HEK293 (cell line): ENCODE data around the gene TCF7L1.
"Not testable (repeated sequence)": the region's sequence is repeated elsewhere in the genome, so short reads cannot be mapped to it uniquely, and the experiment has no call there.

Experiments
- CTCF ChIA-PET: fragments of 350-600 bp; formaldehyde crosslinking; extraction: SDS; loops from one replicate; lab custom pipeline; 2021; ENCODE audit warnings: antibody characterized with exemption; lab: Yijun Ruan, JAX
- POLR2A ChIA-PET: fragments of 300-600 bp; formaldehyde crosslinking; extraction: SDS; loops from one replicate; lab custom pipeline; 2020; ENCODE audit warnings: antibody characterized with exemption, inconsistent platforms; lab: Yijun Ruan, JAX
- H3K27ac ChIP-seq: fragments of 200-500 bp; sonication (Bioruptor generic); 2 replicates; pipeline ENCODE4 v1.5.1; 2014; ENCODE audit warnings: low read depth, low read length, control low read depth, inconsistent platforms; ENCODE audit errors: extremely low read depth
- H3K36me3 ChIP-seq, 2 experiments: fragments of 200-500 bp in 1 of 2; sonication (Bioruptor generic) in 1 of 2; 1 replicate in 1 of 2; 2 replicates in 1 of 2; pipeline ENCODE4 v1.5.1; 2014 to 2017; ENCODE audit warnings: inconsistent platforms in 2 of 2, low read length in 2 of 2; ENCODE audit not compliant: control insufficient read depth in 2 of 2, insufficient read depth in 1 of 2
- H3K4me1 ChIP-seq: fragments of 200-500 bp; sonication (Bioruptor generic); 2 replicates; pipeline ENCODE4 v1.5.1; 2014; ENCODE audit warnings: mild to moderate bottlenecking, low read length, inconsistent platforms; ENCODE audit not compliant: control insufficient read depth, insufficient read depth
- H3K4me3 ChIP-seq: 2 replicates; pipeline ENCODE4 v1.5.1; 2011; ENCODE audit warnings: low read depth, mild to moderate bottlenecking, control low read depth, low read length, moderate library complexity
- H3K9me3 ChIP-seq: fragments of 200-500 bp; sonication (Bioruptor generic); 2 replicates; pipeline ENCODE4 v1.5.1; 2014; ENCODE audit warnings: low read depth, low read length, inconsistent platforms; ENCODE audit not compliant: control insufficient read depth, insufficient read depth
- ATF2 ChIP-seq: fragments of 450-650 bp; formaldehyde crosslinking; IDR thresholded peaks from 2 replicates; pipeline ENCODE4 v1.5.1; 2016; ENCODE audit warnings: missing biosample characterization, missing genetic modification characterization, low read depth
- BCL6B ChIP-seq: fragments of 450-650 bp; formaldehyde crosslinking; IDR thresholded peaks from 2 replicates; pipeline ENCODE4 v1.5.1; 2017; ENCODE audit warnings: missing biosample characterization, missing genetic modification characterization
- EGR2 ChIP-seq: fragments of 450-650 bp; formaldehyde crosslinking; IDR thresholded peaks from 2 replicates; pipeline ENCODE4 v1.5.1; 2016; ENCODE audit warnings: low read depth, missing biosample characterization, missing genetic modification characterization
- FEZF1 ChIP-seq: fragments of 450-650 bp; formaldehyde crosslinking; IDR thresholded peaks from 2 replicates; pipeline ENCODE4 v1.5.1; 2016; ENCODE audit warnings: missing biosample characterization, missing genetic modification characterization
- GLI4 ChIP-seq: fragments of 450-650 bp; formaldehyde crosslinking; IDR thresholded peaks from 2 replicates; pipeline ENCODE4 v1.5.1; 2016; ENCODE audit warnings: missing biosample characterization, missing genetic modification characterization
- KLF10 ChIP-seq: fragments of 450-650 bp; IDR thresholded peaks from 2 replicates; pipeline ENCODE4 v1.5.1; 2018; ENCODE audit warnings: missing biosample characterization, mild to moderate bottlenecking, missing genetic modification characterization
- KLF7 ChIP-seq: fragments of 450-650 bp; formaldehyde crosslinking; IDR thresholded peaks from 2 replicates; pipeline ENCODE4 v1.5.1; 2016; ENCODE audit warnings: missing biosample characterization, missing genetic modification characterization, borderline replicate concordance
- SP2 ChIP-seq: fragments of 450-650 bp; formaldehyde crosslinking; IDR thresholded peaks from 2 replicates; pipeline ENCODE4 v1.5.1; 2016; ENCODE audit warnings: missing biosample characterization, missing genetic modification characterization
- SP7 ChIP-seq: fragments of 450-650 bp; formaldehyde crosslinking; IDR thresholded peaks from 2 replicates; pipeline ENCODE4 v1.5.1; 2016; ENCODE audit warnings: missing biosample characterization, missing genetic modification characterization
- WT1 ChIP-seq: fragments of 450-650 bp; formaldehyde crosslinking; IDR thresholded peaks from 2 replicates; pipeline ENCODE4 v1.5.1; 2016; ENCODE audit warnings: missing biosample characterization, missing genetic modification characterization
- YY1 ChIP-seq: fragments of 450-650 bp; formaldehyde crosslinking; IDR thresholded peaks from 2 replicates; pipeline ENCODE4 v1.5.1; 2018; ENCODE audit warnings: missing biosample characterization, missing genetic modification characterization
- ZBTB17 ChIP-seq: fragments of 450-650 bp; formaldehyde crosslinking; IDR thresholded peaks from 2 replicates; pipeline ENCODE4 v1.5.1; 2016; ENCODE audit warnings: missing biosample characterization, missing genetic modification characterization
- ZBTB20 ChIP-seq: fragments of 450-650 bp; formaldehyde crosslinking; IDR thresholded peaks from 2 replicates; pipeline ENCODE4 v1.5.1; 2016; ENCODE audit warnings: missing biosample characterization, missing genetic modification characterization
- ZEB2 ChIP-seq: fragments of 450-650 bp; formaldehyde crosslinking; IDR thresholded peaks from 2 replicates; pipeline ENCODE4 v1.5.1; 2016; ENCODE audit warnings: missing biosample characterization, missing genetic modification characterization
- ZNF132 ChIP-seq: fragments of 450-650 bp; formaldehyde crosslinking; IDR thresholded peaks from 2 replicates; pipeline ENCODE4 v1.5.1; 2017; ENCODE audit warnings: missing biosample characterization, missing genetic modification characterization, borderline replicate concordance
- ZNF146 ChIP-seq: fragments of 450-650 bp; formaldehyde crosslinking; IDR thresholded peaks from 2 replicates; pipeline ENCODE4 v1.5.1; 2016; ENCODE audit warnings: missing biosample characterization, missing genetic modification characterization
- ZNF157 ChIP-seq: fragments of 450-650 bp; formaldehyde crosslinking; IDR thresholded peaks from 2 replicates; pipeline ENCODE4 v1.5.1; 2016; ENCODE audit warnings: missing biosample characterization, missing genetic modification characterization
- ZNF16 ChIP-seq: fragments of 450-650 bp; formaldehyde crosslinking; IDR thresholded peaks from 2 replicates; pipeline ENCODE4 v1.5.1; 2016; ENCODE audit warnings: low read depth, missing biosample characterization, missing genetic modification characterization
- ZNF174 ChIP-seq: fragments of 450-650 bp; formaldehyde crosslinking; IDR thresholded peaks from 2 replicates; pipeline ENCODE4 v1.5.0; 2017; ENCODE audit warnings: missing biosample characterization, mild to moderate bottlenecking, missing genetic modification characterization
- ZNF175 ChIP-seq: fragments of 450-650 bp; formaldehyde crosslinking; IDR thresholded peaks from 2 replicates; pipeline ENCODE4 v1.5.1; 2016; ENCODE audit warnings: missing biosample characterization, missing genetic modification characterization
- ZNF2 ChIP-seq: fragments of 450-650 bp; formaldehyde crosslinking; IDR thresholded peaks from 2 replicates; pipeline ENCODE4 v1.5.1; 2016; ENCODE audit warnings: missing biosample characterization, missing genetic modification characterization
- ZNF221 ChIP-seq: fragments of 450-650 bp; formaldehyde crosslinking; IDR thresholded peaks from 2 replicates; pipeline ENCODE4 v1.5.1; 2017; ENCODE audit warnings: missing biosample characterization, missing genetic modification characterization, borderline replicate concordance
- ZNF23 ChIP-seq: fragments of 450-650 bp; formaldehyde crosslinking; IDR thresholded peaks from 2 replicates; pipeline ENCODE4 v1.5.1; 2016; ENCODE audit warnings: missing biosample characterization, missing genetic modification characterization, borderline replicate concordance
- ZNF280D ChIP-seq: fragments of 450-650 bp; formaldehyde crosslinking; IDR thresholded peaks from 2 replicates; pipeline ENCODE4 v1.5.1; 2016; ENCODE audit warnings: missing biosample characterization, missing genetic modification characterization
- ZNF555 ChIP-seq: fragments of 450-650 bp; formaldehyde crosslinking; conservative IDR thresholded peaks from 2 replicates; pipeline ENCODE4 v1.5.1; 2017; ENCODE audit warnings: missing biosample characterization, mild to moderate bottlenecking, missing genetic modification characterization, inconsistent platforms
- ZNF701 ChIP-seq: fragments of 450-650 bp; formaldehyde crosslinking; IDR thresholded peaks from 2 replicates; pipeline ENCODE4 v1.5.1; 2016; ENCODE audit warnings: missing biosample characterization, missing genetic modification characterization
- ZNF830 ChIP-seq: fragments of 450-650 bp; IDR thresholded peaks from 2 replicates; pipeline ENCODE4 v1.5.0; 2018; ENCODE audit warnings: missing biosample characterization, missing genetic modification characterization, low read depth, mild to moderate bottlenecking, moderate library complexity
- ZSCAN30 ChIP-seq: fragments of 450-650 bp; IDR thresholded peaks from 2 replicates; pipeline ENCODE4 v1.5.1; 2018; ENCODE audit warnings: missing biosample characterization, mild to moderate bottlenecking, missing genetic modification characterization, moderate library complexity
- TF ChIP-seq, protein P1 (sequence below): fragments of 450-650 bp; formaldehyde crosslinking; IDR thresholded peaks from 2 replicates; pipeline ENCODE4 v1.5.1; 2016; ENCODE audit warnings: missing biosample characterization, missing genetic modification characterization

TCF7L1 gene

DNA sequence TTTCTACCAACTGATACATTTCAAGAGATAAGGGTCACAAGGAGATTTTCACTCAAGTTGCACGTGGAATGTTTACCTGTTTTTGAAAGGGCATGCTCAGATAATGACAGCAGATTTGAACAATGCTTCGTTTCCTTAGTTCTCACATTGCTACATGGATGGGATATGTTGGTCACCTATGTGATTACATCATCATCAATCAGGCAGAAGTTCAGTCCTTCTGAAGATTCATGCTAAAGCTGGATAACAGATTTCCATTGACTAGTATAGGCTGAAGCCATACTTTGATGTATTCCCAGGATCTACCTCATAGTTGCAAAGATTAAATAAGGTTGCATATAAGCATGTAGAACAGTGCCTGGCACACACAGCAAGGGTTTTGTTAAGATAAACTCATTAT lies 19.7 kb downstream of the TCF7L1 start:
- no peaks in the 10 kb centered on the region; a peak in 1 of 3 replicates for H3K36me3 ChIP-seq
- H3K4me1 ChIP-seq: peaks cover 18% of the 10 kb centered on the region
- no peak overlapping the region for H3K27ac ChIP-seq
- POLR2A ChIA-PET: no interaction called here
- CTCF ChIA-PET: interaction anchor here (0.6 kb wide), 1 partner anchor 133 kb away, joined by 3 read pairs; no protein-coding TSS in a partner anchor
- no peak overlapping the region for H3K4me3 ChIP-seq
- no peaks in the 10 kb centered on the region for H3K9me3 ChIP-seq
- peak; percentile 68 for TF ChIP-seq ATF2
- TF ChIP-seq, protein P1, sequence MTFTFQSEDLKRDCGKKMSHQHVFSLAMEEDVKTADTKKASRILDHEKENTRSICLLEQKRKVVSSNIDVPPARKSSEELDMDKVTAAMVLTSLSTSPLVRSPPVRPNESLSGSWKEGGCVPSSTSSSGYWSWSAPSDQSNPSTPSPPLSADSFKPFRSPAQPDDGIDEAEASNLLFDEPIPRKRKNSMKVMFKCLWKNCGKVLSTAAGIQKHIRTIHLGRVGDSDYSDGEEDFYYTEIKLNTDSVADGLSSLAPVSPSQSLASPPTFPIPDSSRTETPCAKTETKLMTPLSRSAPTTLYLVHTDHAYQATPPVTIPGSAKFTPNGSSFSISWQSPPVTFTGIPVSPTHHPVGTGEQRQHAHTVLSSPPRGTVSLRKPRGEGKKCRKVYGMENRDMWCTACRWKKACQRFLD (tag by site-specific recombination): no peak
- TF ChIP-seq ZBTB20: no peak
- no peak for TF ChIP-seq BCL6B (tag by site-specific recombination)
- TF ChIP-seq ZBTB17: peak; percentile 60
- TF ChIP-seq ZNF16: no peak
- no peak for TF ChIP-seq ZNF555
- TF ChIP-seq ZEB2: no peak
- no peak for TF ChIP-seq ZNF2
- TF ChIP-seq KLF7 (tag by site-specific recombination): no peak
- no peak for TF ChIP-seq ZNF701
- TF ChIP-seq YY1 (tag by site-specific recombination): no peak
- TF ChIP-seq ZNF174: no peak

DNA sequence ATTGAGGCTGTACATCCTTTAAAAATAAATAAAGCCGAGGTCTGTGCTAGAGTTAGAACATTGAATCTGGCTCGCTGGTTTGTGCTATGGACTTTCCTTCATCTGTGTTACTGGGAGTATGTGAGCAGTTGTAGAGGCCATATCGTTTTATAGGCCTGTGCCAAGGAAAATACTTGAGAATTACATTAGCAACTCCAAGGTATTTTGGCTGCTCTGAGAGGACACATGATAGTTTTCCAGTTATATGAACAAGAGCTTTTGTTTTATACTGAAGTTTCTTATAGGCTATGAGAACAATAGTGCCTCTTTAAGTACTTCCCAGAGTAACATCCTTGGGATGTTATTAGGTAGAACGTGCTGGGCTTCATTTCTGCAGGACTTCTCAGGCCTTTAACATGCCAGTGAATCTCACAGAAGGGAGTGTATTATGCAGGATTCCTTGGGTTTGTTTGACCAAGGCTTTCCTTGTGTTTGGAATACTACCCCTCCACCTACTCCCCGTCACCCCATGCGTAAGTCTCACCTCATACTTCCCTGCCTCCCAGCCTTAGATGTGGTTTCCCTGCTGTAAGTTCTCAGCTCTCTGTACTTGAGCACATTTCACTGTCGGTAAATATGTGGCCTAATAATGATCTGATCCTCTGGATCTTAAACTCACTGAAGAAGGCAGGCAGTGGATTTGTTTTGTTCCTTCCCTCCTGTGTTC lies 21.0 kb downstream of the TCF7L1 start:
- TF ChIP-seq ZNF16 (no peak), ZNF132 (tag by site-specific recombination) (no peak), KLF10 (no peak), ZSCAN30 (tag by site-specific recombination) (no peak), ZNF280D (no peak), WT1 (tag by site-specific recombination) (peak; percentile 60; the same call in 1 of the 2 replicates), SP2 (tag by site-specific recombination) (no peak), ZNF157 (tag by site-specific recombination) (no peak), EGR2 (tag by site-specific recombination) (no peak), ZNF830 (tag by site-specific recombination) (no peak), ZNF221 (tag by site-specific recombination) (no peak), ZNF146 (tag by site-specific recombination) (no peak), GLI4 (tag by site-specific recombination) (no peak), ZNF23 (no peak), SP7 (tag by site-specific recombination) (no peak), FEZF1 (peak; percentile 56), ZNF175 (no peak)
- H3K36me3 ChIP-seq: no peaks in the 10 kb centered on the region
- no peak overlapping the region for H3K4me3 ChIP-seq
- H3K9me3 ChIP-seq: no peaks in the 10 kb centered on the region
- CTCF ChIA-PET: no interaction called here
- POLR2A ChIA-PET: no interaction called here
- H3K27ac ChIP-seq: no peak overlapping the region
- H3K4me1 ChIP-seq: peaks cover 18% of the 10 kb centered on the region

- H3K27ac ChIP-seq, H3K9me3 ChIP-seq, H3K4me3 ChIP-seq, H3K36me3 ChIP-seq, CTCF ChIA-PET, POLR2A ChIA-PET: not testable (repeated sequence)
- peaks cover 18% of the 10 kb centered on the region for H3K4me1 ChIP-seq
Observed at GRCh38 chr2:85155082-85155481, 21.9 kb downstream of the TCF7L1 start.
